H9 (cell line): Measurements from ENCODE around the gene CFHR1. TPM values are rescaled to one million over a fixed set of nuclear protein-coding genes. Genes with fewer than 3 reads are reported as not detected.

Source experiments
- DNase-seq: peaks from one replicate; pipeline ENCODE4 v3.0.0-alpha.2; 2017
- H2AFZ ChIP-seq: one replicate; pipeline ENCODE4 v1.6.1; 2013; ENCODE audit warnings: mild to moderate bottlenecking, low read length, control low read depth, moderate library complexity
- H2AK5ac ChIP-seq: 2 replicates; pipeline ENCODE4 v1.6.1; 2013; ENCODE audit warnings: low read length, control low read depth, mixed read lengths; ENCODE audit not compliant: insufficient read length
- H2BK120ac ChIP-seq: one replicate; pipeline ENCODE4 v1.6.1; 2013; ENCODE audit warnings: low read depth, mild to moderate bottlenecking, low read length, control low read depth, inconsistent platforms; ENCODE audit not compliant: poor library complexity, severe bottlenecking
- H2BK12ac ChIP-seq: 2 replicates; pipeline ENCODE4 v1.6.1; 2013; ENCODE audit warnings: low read length, control low read depth, mixed read lengths, low read depth; ENCODE audit not compliant: insufficient read length
- H2BK15ac ChIP-seq: 2 replicates; pipeline ENCODE4 v1.6.1; 2013; ENCODE audit warnings: low read depth, low read length, control low read depth
- H2BK20ac ChIP-seq: one replicate; pipeline ENCODE4 v1.6.1; 2013; ENCODE audit warnings: low read depth, mild to moderate bottlenecking, low read length, control low read depth, inconsistent platforms; ENCODE audit not compliant: poor library complexity, severe bottlenecking
- H2BK5ac ChIP-seq: 2 replicates; pipeline ENCODE4 v1.6.1; 2013; ENCODE audit warnings: low read length, control low read depth, mixed read lengths; ENCODE audit not compliant: insufficient read length
- H3K14ac ChIP-seq: 2 replicates; pipeline ENCODE4 v1.6.1; 2013; ENCODE audit warnings: low read length, control low read depth; ENCODE audit not compliant: insufficient read depth
- H3K18ac ChIP-seq: 2 replicates; pipeline ENCODE4 v1.6.1; 2013; ENCODE audit warnings: low read depth, mild to moderate bottlenecking, mixed read lengths, low read length, control low read depth; ENCODE audit not compliant: insufficient read length
- H3K23ac ChIP-seq: 2 replicates; pipeline ENCODE4 v1.6.1; 2013; ENCODE audit warnings: low read length, control low read depth, mixed read lengths, low read depth; ENCODE audit not compliant: insufficient read length
- H3K23me2 ChIP-seq: 2 replicates; pipeline ENCODE4 v1.6.1; 2013; ENCODE audit warnings: low read depth, mild to moderate bottlenecking, mixed read lengths, low read length, control low read depth; ENCODE audit not compliant: insufficient read length, poor library complexity, severe bottlenecking
- H3K27ac ChIP-seq: 2 replicates; pipeline ENCODE4 v1.5.1; 2013; ENCODE audit warnings: low read length, control low read depth, mixed read lengths, low read depth; ENCODE audit not compliant: insufficient read length
- H3K27me3 ChIP-seq: 2 replicates; pipeline ENCODE4 v1.6.1; 2013; ENCODE audit warnings: low read length, control low read depth, inconsistent platforms; ENCODE audit not compliant: insufficient read depth
- H3K4ac ChIP-seq: 2 replicates; pipeline ENCODE4 v1.6.1; 2013; ENCODE audit warnings: low read depth, mild to moderate bottlenecking, control low read depth, inconsistent platforms, low read length, moderate library complexity
- H3K4me1 ChIP-seq: 2 replicates; pipeline ENCODE4 v1.6.1; 2013; ENCODE audit warnings: low read length, control low read depth, inconsistent platforms; ENCODE audit not compliant: insufficient read depth
- H3K4me2 ChIP-seq: 2 replicates; pipeline ENCODE4 v1.6.1; 2013; ENCODE audit warnings: low read length, control low read depth, mixed read lengths; ENCODE audit not compliant: insufficient read length, insufficient read depth
- H3K56ac ChIP-seq: 2 replicates; pipeline ENCODE4 v1.6.1; 2013; ENCODE audit warnings: low read depth, mild to moderate bottlenecking, mixed read lengths, low read length, control low read depth; ENCODE audit not compliant: insufficient read length
- H3K79me1 ChIP-seq: 2 replicates; pipeline ENCODE4 v1.6.1; 2013; ENCODE audit warnings: low read depth, mild to moderate bottlenecking, moderate library complexity, low read length, control low read depth, inconsistent platforms; ENCODE audit not compliant: insufficient read depth, poor library complexity, severe bottlenecking
- H3K79me2 ChIP-seq: 2 replicates; pipeline ENCODE4 v1.6.1; 2013; ENCODE audit warnings: low read length, control low read depth, inconsistent platforms; ENCODE audit not compliant: insufficient read depth
- H3K9ac ChIP-seq: 2 replicates; pipeline ENCODE4 v1.6.1; 2013; ENCODE audit warnings: low read length, control low read depth, mixed read lengths; ENCODE audit not compliant: insufficient read length; ENCODE audit errors: extremely low read depth
- H3K9me3 ChIP-seq: one replicate; pipeline ENCODE4 v1.6.1; 2013; ENCODE audit warnings: low read depth, low read length, inconsistent platforms; ENCODE audit not compliant: control insufficient read depth
- H3T11ph ChIP-seq: one replicate; pipeline ENCODE4 v1.6.1; 2013; ENCODE audit warnings: mild to moderate bottlenecking, low read length, control low read depth, inconsistent platforms
- H4K20me1 ChIP-seq: one replicate; pipeline ENCODE4 v1.6.1; 2013; ENCODE audit not compliant: control insufficient read depth, insufficient read length, insufficient read depth
- H4K5ac ChIP-seq: 2 replicates; pipeline ENCODE4 v1.6.1; 2013; ENCODE audit warnings: low read depth, mild to moderate bottlenecking, mixed read lengths, low read length, control low read depth; ENCODE audit not compliant: insufficient read length
- H4K8ac ChIP-seq: replicated peaks from 2 replicates; pipeline ENCODE4 v1.6.1; 2013; ENCODE audit warnings: low read length, control low read depth, mixed read lengths, low read depth; ENCODE audit not compliant: insufficient read length
- H4K91ac ChIP-seq: 2 replicates; pipeline ENCODE4 v1.6.1; 2013; ENCODE audit warnings: low read depth, mild to moderate bottlenecking, moderate library complexity, mixed read lengths, low read length, control low read depth; ENCODE audit not compliant: insufficient read length
- H3K27ac Mint-ChIP-seq, 3 experiments: 2 replicates in 2 of 3; 3 replicates in 1 of 3; pipeline ENCODE4 v1.8.0; 2020 to 2021; ENCODE audit warnings: mixed read lengths in 3 of 3, mild to moderate bottlenecking in 1 of 3, moderate library complexity in 1 of 3
- H3K27me3 Mint-ChIP-seq: 2 replicates; pipeline ENCODE4 v1.8.0; 2021; ENCODE audit warnings: low read depth, mild to moderate bottlenecking, moderate library complexity, mixed read lengths
- H3K36me3 Mint-ChIP-seq, 3 experiments: 2 replicates in 2 of 3; 3 replicates in 1 of 3; pipeline ENCODE4 v1.8.0; 2020 to 2021; ENCODE audit warnings: low read depth in 3 of 3, mixed read lengths in 3 of 3; ENCODE audit not compliant: insufficient read depth in 1 of 3
- H3K4me1 Mint-ChIP-seq, 2 experiments: 2 replicates each; pipeline ENCODE4 v1.8.0; 2020; ENCODE audit warnings: mixed read lengths in 2 of 2
- H3K4me3 Mint-ChIP-seq, 2 experiments: 2 replicates in 1 of 2; 3 replicates in 1 of 2; pipeline ENCODE4 v1.8.0; 2020 to 2021; ENCODE audit warnings: mild to moderate bottlenecking in 2 of 2, mixed read lengths in 2 of 2, moderate library complexity in 1 of 2
- H3K9me3 Mint-ChIP-seq, 2 experiments: 2 replicates in 1 of 2; 3 replicates in 1 of 2; pipeline ENCODE4 v1.8.0; 2020; ENCODE audit warnings: mild to moderate bottlenecking in 2 of 2, mixed read lengths in 2 of 2, moderate library complexity in 1 of 2
- WGBS: extraction: QIAGEN DNeasy Blood & Tissue Kit; methylation state at CpG from one replicate; pipeline ENCODE4 v1.1.7; 2013; ENCODE audit warnings: missing lambda C conversion rate, low lambda C conversion rate, mixed read lengths; ENCODE audit not compliant: insufficient read length; ENCODE audit errors: extremely low coverage; 5-methylcytosine and 5-hydroxymethylcytosine counted together
- total RNA-seq: library from RNA; stranded (reverse); gene quantifications from 2 replicates; pipeline ENCODE4 v1.2.1, GENCODE V29; 2021
- TF ChIP-seq, protein P1 (sequence below): fragments of 200-600 bp; sonication (generic); conservative IDR thresholded peaks from 3 replicates; pipeline ENCODE4 v1.8.0; 2021; ENCODE audit warnings: antibody characterized with exemption, mild to moderate bottlenecking

CFHR1 gene
- total RNA-seq, 1 experiment from 2014 or later, result not detected

GRCh38 chr1:196877964-196878363, 58.4 kb downstream of the CFHR1 start:
- DNase-seq, result peak; percentile 81
- TF ChIP-seq, protein P1, sequence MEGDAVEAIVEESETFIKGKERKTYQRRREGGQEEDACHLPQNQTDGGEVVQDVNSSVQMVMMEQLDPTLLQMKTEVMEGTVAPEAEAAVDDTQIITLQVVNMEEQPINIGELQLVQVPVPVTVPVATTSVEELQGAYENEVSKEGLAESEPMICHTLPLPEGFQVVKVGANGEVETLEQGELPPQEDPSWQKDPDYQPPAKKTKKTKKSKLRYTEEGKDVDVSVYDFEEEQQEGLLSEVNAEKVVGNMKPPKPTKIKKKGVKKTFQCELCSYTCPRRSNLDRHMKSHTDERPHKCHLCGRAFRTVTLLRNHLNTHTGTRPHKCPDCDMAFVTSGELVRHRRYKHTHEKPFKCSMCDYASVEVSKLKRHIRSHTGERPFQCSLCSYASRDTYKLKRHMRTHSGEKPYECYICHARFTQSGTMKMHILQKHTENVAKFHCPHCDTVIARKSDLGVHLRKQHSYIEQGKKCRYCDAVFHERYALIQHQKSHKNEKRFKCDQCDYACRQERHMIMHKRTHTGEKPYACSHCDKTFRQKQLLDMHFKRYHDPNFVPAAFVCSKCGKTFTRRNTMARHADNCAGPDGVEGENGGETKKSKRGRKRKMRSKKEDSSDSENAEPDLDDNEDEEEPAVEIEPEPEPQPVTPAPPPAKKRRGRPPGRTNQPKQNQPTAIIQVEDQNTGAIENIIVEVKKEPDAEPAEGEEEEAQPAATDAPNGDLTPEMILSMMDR, result peak; percentile 31; the same call in 2 of the 3 replicates
- Mint-ChIP-seq H3K27me3 (peaks cover 27% of the 10 kb centered on the region), H3K36me3 (peaks cover 0 to 2% (median 0%) of the 10 kb centered on the region in 3 experiments; a peak in 1 of 7 replicates), H3K9me3 (peaks cover 0 to 4% of the 10 kb centered on the region in 2 experiments; a peak in 4 of 5 replicates), H3K4me1 (peaks cover 0 to 6% of the 10 kb centered on the region in 2 experiments; a peak in 1 of 4 replicates), H3K27ac (no peak overlapping the region), H3K4me3 (peak overlapping the region in 1 of 2 experiments; percentile 3; a peak in 3 of 5 replicates)
- Histone ChIP-seq H3K79me2 (no peaks in the 10 kb centered on the region), H3K4me2 (no peak overlapping the region), H4K20me1 (no peaks in the 10 kb centered on the region), H2BK5ac (no peak overlapping the region), H4K8ac (no peak overlapping the region), H3K9ac (no peak overlapping the region), H3K79me1 (no peaks in the 10 kb centered on the region), H2BK15ac (no peak overlapping the region), H2AK5ac (no peak overlapping the region), H2BK12ac (no peak overlapping the region), H3K27ac (no peak overlapping the region), H3K14ac (no peak overlapping the region), H2BK20ac (no peak overlapping the region), H3K23ac (no peak overlapping the region), H3K18ac (no peak overlapping the region), H2AFZ (no peak overlapping the region), H3K4me1 (no peaks in the 10 kb centered on the region), H4K91ac (no peak overlapping the region), H3T11ph (no peak overlapping the region), H4K5ac (no peak overlapping the region), H3K56ac (no peak overlapping the region), H3K27me3 (no peaks in the 10 kb centered on the region), H3K9me3 (no peaks in the 10 kb centered on the region), H2BK120ac (no peak overlapping the region), H3K4ac (no peak overlapping the region), H3K23me2 (no peaks in the 10 kb centered on the region)
- WGBS, result no CpG with 5 or more reads among the region's 29 CpGs

Other genes starting within 250 kb of the CFHR1 start
- gene KCNT2, start 211.3 kb upstream of the CFHR1 start, total RNA-seq, result 8.4 and 9.1 TPM in 2 replicates
- gene CFH, start 167.7 kb upstream of the CFHR1 start, total RNA-seq, result not detected in 2 replicates
- gene CFHR3, start 44.9 kb upstream of the CFHR1 start, total RNA-seq, result 0.81 and 1.4 TPM in 2 replicates
- not detected in 2 replicates for gene CFHR4, start 68.3 kb downstream of the CFHR1 start, total RNA-seq
- not detected in 2 replicates for gene CFHR2, start 124.0 kb downstream of the CFHR1 start, total RNA-seq
- not detected in 2 replicates for gene CFHR5, start 157.8 kb downstream of the CFHR1 start, total RNA-seq
- not detected in 2 replicates for gene F13B, start 247.5 kb downstream of the CFHR1 start, total RNA-seq